NCI-H524 treated with DMSO at 0.1 percent for 48 hours (cell line): ENCODE data around the gene ATG10.
A peak's percentile ranks its signal among the peaks of the same experiment; 100 is the strongest.
"Not testable (repeated sequence)": the region's sequence is repeated elsewhere in the genome, so short reads cannot be mapped to it uniquely, and the experiment has no call there.

Experiments used
- DNase-seq: peaks from one replicate; lab custom pipeline; 2025; lab: John Stamatoyannopoulos, UW

ATG10 gene

DNA sequence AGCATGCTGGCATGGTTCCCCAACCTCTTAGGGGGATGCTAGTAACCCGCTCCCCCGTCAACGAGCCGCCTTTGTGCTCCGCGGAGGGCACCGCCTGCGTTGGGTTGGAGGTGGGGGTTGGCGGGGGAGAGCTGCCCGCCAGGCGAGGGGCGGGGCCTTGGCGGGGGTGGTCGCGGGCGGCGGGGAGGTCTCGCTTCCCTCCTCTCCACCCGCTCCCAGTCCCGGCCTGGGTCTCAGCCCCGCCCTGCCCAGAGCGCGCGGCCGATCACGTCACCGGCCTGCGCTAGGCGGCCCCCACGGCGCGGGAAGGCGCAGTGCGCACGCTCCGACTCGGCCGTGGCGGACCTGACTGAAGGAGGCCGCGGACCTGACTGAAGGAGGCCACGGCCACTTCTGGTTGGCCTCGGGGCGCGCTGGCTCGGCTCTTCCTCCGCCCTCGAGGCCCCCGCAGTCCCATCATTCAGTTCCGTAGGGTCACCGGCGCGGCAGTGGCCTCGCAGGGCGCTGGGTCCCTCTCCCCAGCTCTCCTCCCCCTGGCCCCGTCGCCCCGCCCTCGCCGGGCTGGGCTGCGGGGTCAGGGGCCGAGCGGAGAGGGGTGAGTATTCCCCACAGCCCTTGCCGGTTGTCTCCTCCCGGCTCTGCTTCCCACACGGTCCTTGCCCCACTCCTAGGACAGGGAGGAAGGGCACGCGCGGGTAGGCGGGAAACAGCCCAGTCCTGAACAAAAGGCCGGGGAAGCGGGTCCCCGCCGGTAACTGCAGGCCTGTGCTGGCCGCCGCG is at the start of gene ATG10:
Gene ATG10, plus strand, starts transcription at position 312 of the 780 bp plus-strand sequence. CDS start 15,548 bp downstream, outside the sequence.
- peak; percentile 68 for DNase-seq

DNA sequence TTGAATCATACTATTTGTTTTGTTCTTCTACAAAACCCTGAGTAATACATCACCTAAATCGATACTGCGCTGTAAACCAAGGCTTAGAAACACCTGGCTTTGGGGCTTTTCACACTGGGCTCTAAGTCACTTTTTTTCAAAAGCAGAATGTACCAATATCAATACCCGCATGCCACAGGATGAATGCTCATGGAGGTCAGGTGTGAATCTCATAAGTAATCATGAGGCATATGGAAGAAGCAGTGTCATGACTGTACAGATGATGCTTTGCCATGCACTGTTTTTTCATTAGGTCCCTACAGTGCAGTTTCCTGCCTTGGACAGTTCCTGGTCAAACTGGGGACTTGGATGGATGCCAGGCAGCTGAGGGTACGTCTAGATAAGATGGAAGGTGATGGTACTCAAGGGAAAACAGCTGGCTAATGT is 49.0 kb upstream of the ATG10 start:
- no peak for DNase-seq

DNA sequence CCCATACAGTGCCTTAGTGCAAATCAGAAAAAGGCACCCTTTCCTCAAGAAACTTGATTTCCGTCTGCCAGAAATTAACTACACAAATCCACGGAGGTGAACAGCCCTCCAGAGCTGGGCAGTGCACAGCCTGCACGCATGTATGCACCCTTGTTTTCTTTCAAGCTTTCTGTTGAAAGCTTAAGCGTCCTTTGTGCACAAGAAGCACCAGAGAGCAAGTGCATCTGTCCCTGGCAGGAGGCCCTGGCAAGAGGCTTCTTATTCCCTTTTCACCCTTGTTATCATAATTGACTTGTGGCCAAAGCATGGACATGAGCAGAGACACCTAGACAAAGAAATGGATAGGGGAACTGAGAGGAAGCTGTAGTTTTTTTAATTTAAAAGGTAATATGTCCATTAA is 47.4 kb upstream of the ATG10 start:
- no peak for DNase-seq

DNA sequence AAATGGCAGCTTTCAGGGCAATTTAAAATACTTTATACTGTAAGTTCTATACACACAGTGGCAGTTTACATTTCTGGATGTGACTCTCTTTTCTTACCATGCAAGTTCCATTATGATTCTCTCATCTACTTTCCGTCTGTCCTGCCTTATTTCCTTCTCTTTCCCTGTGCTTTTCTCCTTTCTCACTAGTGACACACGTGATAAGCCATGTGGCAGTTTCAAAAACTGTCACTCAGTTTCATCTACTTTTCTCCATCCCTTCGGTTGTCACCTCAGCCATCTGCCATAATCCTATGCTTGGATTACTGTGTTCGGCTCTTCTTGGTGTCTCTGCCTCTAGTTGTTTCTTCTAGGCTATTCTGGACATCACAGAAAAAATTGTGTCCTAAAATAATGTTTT is 46.8 kb upstream of the ATG10 start:
- DNase-seq, result no peak

DNA sequence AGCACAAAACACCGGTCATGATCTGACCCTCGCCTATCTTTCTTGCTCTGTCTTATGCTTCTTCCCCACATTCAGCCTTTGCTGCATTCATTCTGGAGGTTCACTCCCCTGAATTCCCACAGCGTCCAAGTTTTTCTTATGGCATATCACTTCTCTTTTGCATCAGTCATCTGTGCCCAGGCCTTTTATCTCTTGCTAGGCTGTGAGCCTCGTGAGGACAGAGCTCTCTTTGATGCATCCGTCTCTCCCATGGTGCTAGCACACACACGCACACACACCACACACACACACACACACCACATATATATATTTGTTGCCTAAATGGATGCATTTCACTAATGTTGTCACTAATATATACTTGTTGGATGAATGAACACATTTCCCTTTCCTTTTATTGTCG is 45.8 kb upstream of the ATG10 start:
- DNase-seq, result no peak

DNA sequence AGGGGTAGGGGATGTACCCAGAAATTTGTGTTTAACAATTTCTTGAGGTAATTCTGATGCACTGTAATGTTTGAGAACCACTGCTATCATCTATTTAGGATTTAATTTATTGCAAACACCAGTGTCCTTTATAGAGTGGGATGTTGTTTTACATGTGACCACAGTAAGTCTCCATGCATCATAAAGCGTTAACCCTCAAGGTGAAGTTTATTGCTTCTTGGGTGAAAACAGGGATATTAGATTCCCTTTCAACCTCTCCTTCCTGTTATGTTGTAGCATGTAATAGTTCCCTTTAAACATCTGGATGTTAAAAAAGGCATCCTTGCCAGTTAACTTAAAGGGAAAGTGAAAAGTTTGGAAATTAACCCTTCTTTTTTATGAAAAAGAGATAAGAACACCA is 35.8 kb upstream of the ATG10 start:
- no peak for DNase-seq

DNA sequence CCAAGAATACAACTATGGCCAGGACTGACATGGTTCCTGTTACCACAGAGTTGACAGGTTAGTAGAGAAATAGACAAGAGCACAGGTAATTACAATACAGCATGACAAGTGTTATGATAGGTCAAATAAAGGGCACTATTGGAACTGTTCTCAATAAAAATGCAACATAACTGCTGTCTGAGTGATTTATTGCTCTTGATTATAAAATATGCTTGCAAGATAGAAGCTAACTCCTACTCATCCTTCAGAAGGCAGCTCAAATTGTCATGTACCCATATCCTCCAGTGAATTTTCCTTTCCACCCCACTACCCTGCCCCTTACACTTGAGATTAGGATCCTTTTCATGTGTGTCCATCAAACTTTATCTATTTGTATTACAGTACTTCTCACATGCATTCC is 35.1 kb upstream of the ATG10 start:
- no peak for DNase-seq

DNA sequence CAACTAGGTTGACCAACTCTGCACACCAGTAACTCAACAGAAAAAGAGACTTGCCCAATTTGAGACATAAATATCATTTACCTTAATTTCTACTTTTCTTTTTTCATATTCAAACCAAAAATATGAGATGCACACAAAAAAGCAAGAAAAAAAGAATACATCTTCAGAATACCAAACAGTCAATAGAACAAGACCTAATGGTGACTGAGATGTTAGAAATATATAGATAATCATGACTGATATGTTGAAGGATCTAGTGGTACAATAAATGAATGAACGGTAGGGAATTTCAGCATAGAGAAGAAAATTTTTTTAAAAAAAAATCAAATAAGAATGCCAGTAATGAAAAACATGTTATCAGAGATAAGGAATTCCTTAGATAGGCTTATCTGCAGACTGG is 29.1 kb upstream of the ATG10 start:
- DNase-seq, result no peak

DNA sequence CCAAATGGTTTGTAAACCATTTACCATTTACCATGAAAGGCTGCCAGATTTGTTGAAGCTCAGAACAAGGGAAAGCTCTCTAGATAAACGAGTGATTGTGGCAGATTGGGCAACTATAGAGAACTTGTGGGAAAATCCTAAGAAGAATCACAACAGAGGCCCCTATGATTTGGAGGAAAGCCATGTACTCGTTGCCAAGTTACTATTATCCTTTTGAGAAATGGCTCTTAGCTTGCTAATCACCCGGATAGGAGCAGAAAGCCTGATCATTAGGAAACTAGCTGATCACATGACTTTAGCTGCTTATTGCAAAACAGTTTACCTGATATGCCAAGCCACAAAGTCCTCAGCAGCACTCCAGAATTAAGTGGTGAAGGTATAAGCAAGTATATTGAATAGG is 23.5 kb upstream of the ATG10 start:
- DNase-seq, result no peak

DNA sequence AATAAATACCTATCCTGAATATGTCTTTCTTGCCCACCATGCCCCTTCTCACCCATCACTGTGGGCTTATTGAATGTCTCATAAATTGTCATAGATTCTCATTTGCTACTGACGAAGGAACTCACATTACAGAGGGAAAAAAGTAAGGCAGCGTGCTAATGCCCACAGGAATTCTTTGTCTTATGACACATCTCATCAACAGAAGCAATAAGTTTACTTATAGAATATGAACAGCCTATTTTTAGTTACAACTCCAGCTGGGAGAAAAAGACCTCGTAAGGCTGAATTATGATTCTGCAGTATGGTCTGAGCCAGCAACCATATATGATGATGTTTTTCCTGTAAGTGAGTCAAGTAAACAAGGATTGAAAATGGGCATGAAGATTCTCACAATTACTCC is 22.4 kb upstream of the ATG10 start:
- no peak for DNase-seq

DNA sequence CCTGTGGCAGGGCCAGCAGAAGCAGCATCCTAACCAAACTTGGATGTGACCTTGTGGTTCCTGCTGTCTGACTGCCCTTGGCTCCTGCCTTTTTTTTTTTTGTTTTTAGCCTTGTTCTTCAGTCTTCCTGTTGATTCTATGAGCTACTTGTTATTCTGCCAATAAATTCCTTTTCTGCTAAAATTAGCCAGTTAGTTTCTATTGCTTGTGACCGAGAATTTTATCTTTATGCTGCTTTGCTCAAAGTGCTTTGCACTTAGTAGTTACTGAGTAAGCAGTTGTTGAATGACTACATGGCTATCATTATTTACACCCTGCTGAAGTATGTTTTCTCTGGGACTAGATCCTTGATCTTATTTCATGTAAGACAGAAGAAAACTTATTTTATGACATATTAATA is 20.8 kb upstream of the ATG10 start:
- DNase-seq, result no peak

DNA sequence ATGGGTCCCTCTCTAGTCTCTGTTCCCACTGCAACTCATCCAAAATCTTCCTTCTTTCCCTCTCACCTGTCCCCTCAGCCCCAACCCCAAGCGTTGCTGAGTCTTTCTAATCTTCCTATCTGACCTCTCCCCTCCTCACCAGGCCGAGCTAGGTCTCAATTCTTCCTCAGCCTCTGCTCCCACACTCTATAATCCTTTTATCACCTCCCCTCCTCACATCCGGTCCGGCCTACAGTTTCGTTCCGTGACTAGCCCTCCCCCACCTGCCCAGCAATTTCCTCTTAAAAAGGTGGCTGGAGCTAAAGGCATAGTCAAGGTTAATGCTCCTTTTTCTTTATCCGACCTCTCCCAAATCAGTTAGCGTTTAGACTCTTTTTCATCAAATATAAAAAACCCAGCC is 17.0 kb upstream of the ATG10 start:
- not testable (repeated sequence) for DNase-seq

DNA sequence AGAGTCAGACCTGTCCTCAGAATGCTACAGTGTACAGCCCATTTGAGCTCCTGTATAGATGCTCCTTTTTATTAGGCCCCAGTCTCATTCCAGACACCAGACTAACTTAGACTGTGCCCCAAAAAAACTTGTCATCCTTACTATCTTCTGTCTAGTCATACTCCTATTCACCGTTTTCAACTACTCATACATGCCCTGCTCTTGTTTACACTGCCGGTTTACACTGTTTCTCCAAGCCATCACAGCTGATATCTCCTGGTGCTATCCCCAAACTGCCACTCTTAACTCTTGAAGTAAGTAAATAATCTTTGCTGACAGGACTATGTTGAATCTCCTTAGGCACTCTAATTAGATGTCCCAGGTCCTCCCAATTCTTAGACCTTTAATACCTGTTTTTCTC is 13.7 kb upstream of the ATG10 start:
- not testable (repeated sequence) for DNase-seq

DNA sequence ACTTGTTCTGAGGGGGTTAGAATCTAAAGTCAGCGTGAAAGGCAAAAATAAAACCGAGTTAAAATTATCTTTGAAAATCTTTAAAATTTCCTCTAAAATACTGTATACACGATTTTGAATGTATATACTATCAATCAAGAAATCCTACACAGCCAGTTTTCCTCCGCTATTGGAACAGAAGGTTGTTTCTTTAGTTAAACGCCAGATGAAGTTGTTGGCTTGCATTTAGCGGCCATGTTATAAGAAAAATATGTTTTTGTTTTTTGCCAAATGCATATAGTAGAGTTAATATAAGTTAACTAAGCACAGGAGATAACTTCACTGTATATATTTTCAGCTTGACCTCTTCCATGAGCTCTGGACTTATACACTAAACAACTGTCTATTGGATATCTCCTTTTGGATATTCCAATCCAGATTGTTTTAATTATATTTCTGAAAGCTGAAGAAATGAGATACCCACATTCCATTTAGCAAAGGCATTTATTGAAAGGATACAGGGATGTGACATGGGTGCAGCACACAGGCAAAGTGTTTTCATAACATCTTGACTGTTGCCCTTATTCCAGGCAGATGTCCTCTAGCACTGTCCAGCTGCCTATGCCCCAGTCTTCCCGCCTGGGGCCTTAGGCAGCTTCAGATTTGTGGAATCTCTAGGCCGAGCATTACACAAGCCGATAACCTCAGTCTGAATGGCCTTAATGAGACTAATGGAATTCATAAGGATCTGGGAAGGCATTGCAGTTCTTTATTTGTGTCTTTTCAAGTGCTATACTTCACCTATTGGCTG is 10.0 kb upstream of the ATG10 start:
- DNase-seq, result no peak

DNA sequence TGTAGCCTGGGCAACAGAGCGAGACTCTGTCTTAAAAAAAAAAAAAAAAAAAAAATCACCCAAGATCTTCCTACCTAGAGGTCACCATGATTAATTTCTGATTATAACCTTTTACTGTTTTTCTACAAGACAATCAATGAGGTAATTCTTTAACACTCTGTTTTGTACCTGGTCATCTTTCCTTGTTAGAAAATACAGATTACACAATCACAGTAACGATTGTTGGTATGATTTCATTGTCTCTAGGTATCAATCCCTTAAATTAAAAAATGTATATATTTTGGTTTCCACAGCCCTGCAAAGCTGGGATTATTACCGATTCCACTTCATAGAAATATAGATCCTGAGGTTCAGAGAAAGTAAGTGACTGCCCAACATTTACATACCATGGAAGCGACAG is 8.3 kb upstream of the ATG10 start:
- no peak for DNase-seq

DNA sequence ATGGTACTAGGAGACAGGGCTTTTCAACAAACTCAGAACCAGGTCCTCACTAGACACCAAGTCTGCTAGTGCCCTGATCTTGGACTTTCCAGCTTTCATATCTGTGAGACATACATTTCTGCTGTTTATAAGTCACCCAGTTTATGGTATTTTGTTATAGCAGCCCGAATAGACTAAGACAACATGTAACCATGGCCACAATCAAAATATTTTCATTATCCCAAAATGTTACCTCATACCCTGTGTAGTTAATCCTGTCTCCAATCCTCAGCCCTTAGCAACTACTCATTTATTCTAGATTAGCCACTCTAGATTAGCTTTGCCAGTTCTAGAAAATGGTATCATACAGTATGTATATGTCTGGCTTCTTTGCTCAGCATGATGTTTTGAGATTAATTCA is 6.3 kb upstream of the ATG10 start:
- DNase-seq, result no peak

DNA sequence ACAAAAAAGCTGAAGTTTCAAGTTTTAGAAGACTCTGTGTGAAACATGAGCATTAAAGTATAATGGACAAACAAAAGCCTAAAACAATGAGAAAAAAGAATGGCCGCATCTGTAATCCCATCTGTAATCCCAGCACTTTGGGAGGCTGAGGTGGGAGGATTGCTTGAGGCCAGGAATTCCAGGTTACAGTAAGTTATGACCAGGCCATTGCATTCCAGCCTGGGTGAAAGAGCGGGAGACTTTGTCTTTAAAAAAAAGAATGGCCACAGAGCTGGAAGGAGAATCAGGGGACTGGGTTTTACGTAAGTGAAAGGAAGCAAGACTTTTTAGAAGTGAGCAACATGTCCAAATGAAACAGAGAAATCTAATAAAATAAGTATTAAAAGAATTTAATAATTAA is 2.6 kb upstream of the ATG10 start:
- DNase-seq, result no peak

DNA sequence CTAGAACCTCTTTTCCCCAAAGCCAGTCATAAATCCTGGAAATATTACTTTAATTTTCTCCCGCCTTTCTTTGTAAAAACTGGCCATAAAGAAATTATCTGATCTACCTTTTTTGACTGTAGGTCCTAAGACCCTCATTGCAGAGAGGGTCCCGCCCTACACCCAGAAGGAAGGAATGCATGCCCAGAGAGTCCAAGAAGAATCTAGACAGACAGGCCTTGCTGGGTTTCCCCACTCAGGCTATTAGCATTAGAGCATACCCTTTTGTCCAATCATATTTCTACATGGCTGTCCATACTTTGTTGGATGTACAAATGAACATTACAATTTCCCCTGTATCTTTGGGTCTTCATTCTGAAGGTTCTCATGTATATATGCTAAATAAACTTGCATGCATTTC is 1.9 kb upstream of the ATG10 start:
- DNase-seq, result no peak

DNA sequence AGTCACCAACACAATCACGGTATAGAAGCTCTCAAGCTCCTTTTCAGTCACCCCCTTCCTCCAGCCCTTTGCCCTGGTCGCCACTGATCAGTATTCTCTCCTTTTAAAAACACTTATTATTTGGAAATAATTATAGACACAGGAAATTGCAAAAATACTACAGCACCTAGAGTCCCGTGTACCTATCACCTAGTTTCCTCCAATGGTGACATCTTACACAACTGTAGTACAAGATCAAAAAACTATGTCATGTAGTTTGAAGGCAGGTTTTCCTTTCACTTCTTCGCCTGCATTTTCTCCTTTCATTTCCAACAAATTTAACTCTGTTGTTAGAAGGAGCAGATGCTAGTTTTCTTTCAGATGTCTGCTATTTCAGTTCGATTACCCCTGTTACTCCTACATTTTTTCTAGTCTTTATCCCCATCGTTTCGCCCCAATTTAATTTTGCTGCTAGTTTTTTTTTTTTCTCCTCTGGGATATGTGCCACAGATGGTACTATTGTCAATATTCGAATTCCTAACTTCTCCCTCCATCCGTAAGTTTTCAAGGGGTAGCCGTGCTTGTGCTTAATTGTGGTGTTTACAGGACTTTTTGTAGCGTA is 612 bp upstream of the ATG10 start:
- DNase-seq, result no peak

DNA sequence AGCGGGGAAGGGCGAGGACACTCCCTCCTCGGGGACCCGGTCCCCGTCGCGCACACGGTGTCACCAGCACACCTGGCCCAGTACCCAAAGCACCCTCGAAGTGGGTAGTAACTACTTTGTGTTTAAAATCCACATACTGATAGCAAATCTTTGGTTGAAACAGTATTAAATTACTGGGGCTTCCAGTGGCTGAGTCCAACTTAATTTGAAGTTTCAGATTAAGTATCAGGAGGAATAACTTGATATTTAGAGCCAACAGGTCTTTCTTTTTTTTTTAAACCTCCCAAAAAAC is 615 bp downstream of the ATG10 start:
- no peak for DNase-seq

DNA sequence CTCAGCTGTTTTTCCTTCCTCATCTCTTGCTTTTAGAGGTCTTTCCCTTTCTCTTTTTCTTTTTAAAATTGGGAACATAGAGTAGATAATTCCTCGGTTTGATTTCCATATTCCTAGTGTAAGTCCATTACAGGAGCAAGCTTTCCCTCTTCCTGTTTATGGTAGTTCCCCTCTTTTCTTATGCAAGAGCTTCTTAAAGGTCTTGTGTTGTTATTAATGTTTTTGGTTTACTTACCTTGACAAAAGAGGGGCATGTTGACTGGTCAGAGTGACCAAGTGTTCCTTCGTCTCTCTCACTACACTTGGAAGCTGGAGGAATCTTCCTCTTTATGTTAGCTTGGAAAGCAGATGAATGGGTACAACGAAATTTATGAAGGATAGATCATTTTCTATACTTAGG is 8.3 kb downstream of the ATG10 start:
- no peak for DNase-seq

DNA sequence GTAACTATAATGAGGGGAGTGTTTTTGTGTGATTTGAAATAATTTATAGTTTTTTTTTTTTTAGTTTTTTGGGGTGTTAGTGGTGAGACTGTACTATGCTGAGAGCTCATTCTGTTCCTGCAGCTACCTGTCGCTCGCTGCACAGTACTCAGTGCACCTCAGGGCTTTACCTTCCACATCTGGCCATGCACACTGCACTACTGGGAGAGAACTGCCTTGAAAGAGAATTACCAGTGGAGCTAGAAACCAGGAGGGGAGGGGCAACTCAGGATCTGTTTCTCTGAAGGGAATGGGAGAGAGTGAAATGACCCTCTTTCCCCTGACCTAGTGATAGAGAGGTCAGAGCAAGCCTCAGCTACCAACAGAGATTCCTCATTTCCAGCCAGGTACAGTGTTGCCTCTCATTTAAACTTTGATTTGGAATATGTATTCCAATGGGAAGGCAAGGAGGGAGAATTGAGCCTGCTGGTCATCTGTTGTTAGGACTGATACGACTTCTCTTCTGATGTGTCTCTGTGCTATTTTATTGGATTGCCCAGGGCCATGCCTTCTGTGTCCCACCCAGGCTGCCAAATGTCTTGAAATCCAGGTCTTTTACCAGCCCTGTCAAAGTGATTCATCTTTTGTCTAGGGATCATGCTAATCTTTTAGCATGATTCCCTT is 8.9 kb downstream of the ATG10 start:
- no peak for DNase-seq

DNA sequence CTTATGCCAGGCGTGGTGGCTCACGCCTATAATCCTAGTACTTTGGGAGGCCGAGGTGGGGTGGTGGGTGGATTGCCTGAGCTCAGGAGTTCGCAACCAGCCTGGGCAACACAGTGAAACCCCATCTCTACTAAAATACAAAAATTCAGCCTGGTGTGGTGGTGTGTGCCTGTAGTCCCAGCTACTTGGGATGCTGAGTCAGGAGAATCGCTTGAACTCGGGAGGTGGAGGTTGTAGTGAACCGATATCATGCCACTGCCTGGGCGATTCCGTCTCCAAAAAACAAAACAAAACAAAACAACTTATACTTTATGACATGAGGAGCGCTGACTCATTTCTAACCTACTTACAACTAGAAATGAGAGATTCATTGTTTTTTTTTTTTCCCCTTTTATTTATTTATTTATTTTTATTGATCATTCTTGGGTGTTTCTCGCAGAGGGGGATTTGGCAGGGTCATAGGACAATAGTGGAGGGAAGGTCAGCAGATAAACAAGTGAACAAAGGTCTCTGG is 10.4 kb downstream of the ATG10 start:
- DNase-seq, result not testable (repeated sequence)
